Measurements from ENCODE around the gene CXorf66.
A peak's percentile ranks its signal among the peaks of the same experiment; 100 is the strongest.
"Not testable (repeated sequence)": the region's sequence is repeated elsewhere in the genome, so short reads cannot be mapped to it uniquely, and the experiment has no call there.

The CXorf66 gene

GRCh38 chrX:139932901-139933796 is 32.2 kb downstream of the CXorf66 start, which contains the start of gene ATP11C:
Gene ATP11C, minus strand, starts transcription at chrX:139933053. Its CDS starts 1,011 bp downstream, at chrX:139932042.
- peak; percentile 49 for DNase-seq (ENCODE audit: insufficient read length, low spot score)
- peak; percentile 78 for TF ChIP-seq POLR2A (IDR thresholded peaks at IDR 0.05; ENCODE audit: low read depth, low read length)
- FAIRE-seq, result no peak

- 0 out of 2 replicates have a peak, but pooled peaks have one; percentile 18 for TF ChIP-seq POLR2A (IDR thresholded peaks at IDR 0.05; ENCODE audit: low read depth, low read length)
- no peak for FAIRE-seq
- DNase-seq (ENCODE audit: insufficient read length, low spot score), result peak; percentile 22
Observed at GRCh38 chrX:139932073-139932900, 33.0 kb downstream of the CXorf66 start.

GRCh38 chrX:139931646-139932072 is 33.7 kb downstream of the CXorf66 start:
- TF ChIP-seq POLR2A (IDR thresholded peaks at IDR 0.05; ENCODE audit: low read depth, low read length), result no peak
- DNase-seq (ENCODE audit: insufficient read length, low spot score) (no peak), FAIRE-seq (no peak)

GRCh38 chrX:139930916-139931645 is 34.2 kb downstream of the CXorf66 start:
- FAIRE-seq (peak; percentile 20), DNase-seq (ENCODE audit: insufficient read length, low spot score) (peak; percentile 13)
- TF ChIP-seq POLR2A (IDR thresholded peaks at IDR 0.05; ENCODE audit: low read depth, low read length), result no peak

- DNase-seq (ENCODE audit: insufficient read length, low spot score), result no peak
- no peak for TF ChIP-seq POLR2A (IDR thresholded peaks at IDR 0.05; ENCODE audit: low read depth, low read length)
- FAIRE-seq, result no peak
Observed at GRCh38 chrX:139930401-139930800, 34.9 kb downstream of the CXorf66 start.

- DNase-seq (ENCODE audit: insufficient read length, low spot score) (no peak), FAIRE-seq (no peak)
- TF ChIP-seq POLR2A (IDR thresholded peaks at IDR 0.05; ENCODE audit: low read depth, low read length), result no peak
Observed at GRCh38 chrX:139929876-139930275, 35.4 kb downstream of the CXorf66 start.

- FAIRE-seq (no peak), DNase-seq (ENCODE audit: insufficient read length, low spot score) (no peak)
- no peak for TF ChIP-seq POLR2A (IDR thresholded peaks at IDR 0.05; ENCODE audit: low read depth, low read length)
Observed at GRCh38 chrX:139924696-139925095, 40.6 kb downstream of the CXorf66 start.

GRCh38 chrX:139924069-139924695 is 41.1 kb downstream of the CXorf66 start:
- FAIRE-seq (no peak), DNase-seq (ENCODE audit: insufficient read length, low spot score) (no peak)
- TF ChIP-seq POLR2A (IDR thresholded peaks at IDR 0.05; ENCODE audit: low read depth, low read length), result no peak

- not testable (repeated sequence) for DNase-seq (ENCODE audit: insufficient read length, low spot score); FAIRE-seq
Observed at GRCh38 chrX:139921142-139921541, 44.2 kb downstream of the CXorf66 start.

- TF ChIP-seq POLR2A (IDR thresholded peaks at IDR 0.05; ENCODE audit: low read depth, low read length), result no peak
- FAIRE-seq, result no peak
- DNase-seq (ENCODE audit: insufficient read length, low spot score), result no peak
Observed at GRCh38 chrX:139920316-139920715, 45.0 kb downstream of the CXorf66 start.

GRCh38 chrX:139914421-139914820 is 50.9 kb downstream of the CXorf66 start:
- no peak for TF ChIP-seq POLR2A (IDR thresholded peaks at IDR 0.05; ENCODE audit: low read depth, low read length)
- FAIRE-seq (no peak), DNase-seq (ENCODE audit: insufficient read length, low spot score) (no peak)

- no peak for FAIRE-seq
- DNase-seq (ENCODE audit: insufficient read length, low spot score), result no peak
- no peak for TF ChIP-seq POLR2A (IDR thresholded peaks at IDR 0.05; ENCODE audit: low read depth, low read length)
Observed at GRCh38 chrX:139909712-139910111, 55.6 kb downstream of the CXorf66 start.

GRCh38 chrX:139907078-139907477 is 58.2 kb downstream of the CXorf66 start:
- TF ChIP-seq POLR2A (IDR thresholded peaks at IDR 0.05; ENCODE audit: low read depth, low read length), result no peak
- no peak for DNase-seq (ENCODE audit: insufficient read length, low spot score)
- FAIRE-seq, result no peak

Data from H54 (cell line).